GM23338 (cell line): Measurements from ENCODE around the gene RCC2. TPM values are rescaled to one million over a fixed set of nuclear protein-coding genes. Genes with fewer than 3 reads are reported as not detected.

Experiments used
- ATAC-seq: fragments of 200-7000 bp; cut with Tn5 transposase; 3 replicates; pipeline ENCODE4 v1.9.1; 2020
- DNase-seq: peaks from one replicate; pipeline ENCODE4 v3.0.0-alpha.2; 2015; ENCODE audit warnings: low spot score
- H2AFZ ChIP-seq: fragments of 200-600 bp; sonication (generic); 2 replicates; pipeline ENCODE4 v1.8.0; 2016; ENCODE audit warnings: antibody characterized with exemption, mild to moderate bottlenecking, moderate library complexity
- H3F3A ChIP-seq: fragments of 200-600 bp; sonication (generic); replicated peaks from 2 replicates; pipeline ENCODE4 v1.8.0; 2017; ENCODE audit warnings: antibody characterized with exemption, mixed run types, low read depth
- H3K27ac ChIP-seq: fragments of 200-600 bp; sonication (generic); 2 replicates; pipeline ENCODE4 v1.6.1; 2016; ENCODE audit warnings: low read depth
- H3K27me3 ChIP-seq: fragments of 200-600 bp; sonication (generic); 2 replicates; pipeline ENCODE4 v1.8.0; 2016; ENCODE audit warnings: mild to moderate bottlenecking, mixed run types, moderate library complexity; ENCODE audit not compliant: insufficient read depth
- H3K36me3 ChIP-seq: fragments of 200-600 bp; sonication (generic); 2 replicates; pipeline ENCODE4 v1.8.0; 2016; ENCODE audit warnings: mild to moderate bottlenecking; ENCODE audit not compliant: insufficient read depth
- H3K4me1 ChIP-seq: fragments of 200-600 bp; sonication (generic); 2 replicates; pipeline ENCODE4 v1.8.0; 2016; ENCODE audit warnings: mild to moderate bottlenecking, moderate library complexity; ENCODE audit not compliant: insufficient read depth
- H3K4me2 ChIP-seq: fragments of 200-600 bp; sonication (generic); 2 replicates; pipeline ENCODE4 v1.7.1; 2017; ENCODE audit warnings: mixed run types
- H3K4me3 ChIP-seq: fragments of 200-600 bp; sonication (generic); 2 replicates; pipeline ENCODE4 v1.6.1; 2016; ENCODE audit warnings: mixed run types
- H3K79me2 ChIP-seq: fragments of 200-600 bp; sonication (generic); replicated peaks from 2 replicates; pipeline ENCODE4 v1.8.0; 2017; ENCODE audit warnings: mild to moderate bottlenecking; ENCODE audit not compliant: insufficient read depth
- H3K9me2 ChIP-seq: fragments of 200-600 bp; sonication (generic); 2 replicates; pipeline ENCODE4 v1.8.0; 2017; ENCODE audit not compliant: insufficient read depth
- H4K20me1 ChIP-seq: fragments of 200-600 bp; sonication (generic); replicated peaks from 2 replicates; pipeline ENCODE4 v1.8.0; 2017; ENCODE audit warnings: mild to moderate bottlenecking; ENCODE audit not compliant: insufficient read depth
- H3K27ac Mint-ChIP-seq: 2 replicates; pipeline ENCODE4 v1.8.0; 2020; ENCODE audit warnings: inconsistent platforms, mild to moderate bottlenecking, moderate library complexity, mixed read lengths
- H3K27me3 Mint-ChIP-seq: 3 replicates; pipeline ENCODE4 v1.8.0; 2022; ENCODE audit warnings: low read depth, mild to moderate bottlenecking, moderate library complexity, mixed read lengths, inconsistent platforms; ENCODE audit not compliant: insufficient read depth, poor library complexity
- H3K36me3 Mint-ChIP-seq: 3 replicates; pipeline ENCODE4 v1.8.0; 2021; ENCODE audit warnings: low read depth, mild to moderate bottlenecking, inconsistent platforms, moderate library complexity, mixed read lengths
- H3K4me1 Mint-ChIP-seq: 3 replicates; pipeline ENCODE4 v1.8.0; 2020; ENCODE audit warnings: mild to moderate bottlenecking, inconsistent platforms, mixed read lengths
- H3K4me3 Mint-ChIP-seq: 3 replicates; pipeline ENCODE4 v1.8.0; 2021; ENCODE audit warnings: moderate library complexity, mild to moderate bottlenecking, inconsistent platforms, mixed read lengths
- H3K9me3 Mint-ChIP-seq: 3 replicates; pipeline ENCODE4 v1.8.0; 2020; ENCODE audit warnings: moderate library complexity, mild to moderate bottlenecking, inconsistent platforms, mixed read lengths
- CREB1 ChIP-seq: fragments of 250-450 bp; sonication (Bioruptor Pico); IDR thresholded peaks from 2 replicates; pipeline ENCODE4 v1.5.0; 2020; ENCODE audit warnings: low read depth, mild to moderate bottlenecking, moderate library complexity
- ETS1 ChIP-seq: IDR thresholded peaks from 2 replicates; pipeline ENCODE4 v1.6.1; 2016; ENCODE audit warnings: antibody characterized with exemption
- EZH2 ChIP-seq: fragments of 200-600 bp; sonication (generic); IDR thresholded peaks from one replicate; pipeline ENCODE4 v1.8.0; 2017; ENCODE audit warnings: antibody characterized with exemption, mild to moderate bottlenecking, low read depth; ENCODE audit not compliant: unreplicated experiment
- EZH2phosphoT487 ChIP-seq: fragments of 200-600 bp; sonication (generic); IDR thresholded peaks from one replicate; pipeline ENCODE4 v1.8.1; 2018; ENCODE audit warnings: antibody characterized with exemption; ENCODE audit not compliant: unreplicated experiment
- JUNB ChIP-seq: IDR thresholded peaks from one replicate; pipeline ENCODE4 v1.6.1; 2016; ENCODE audit warnings: antibody characterized with exemption; ENCODE audit not compliant: unreplicated experiment
- NANOG ChIP-seq: IDR thresholded peaks from 2 replicates; pipeline ENCODE4 v1.6.1; 2016; ENCODE audit warnings: antibody characterized with exemption, borderline replicate concordance
- POLR2AphosphoS5 ChIP-seq: IDR thresholded peaks from 2 replicates; pipeline ENCODE4 v1.6.1; 2016; ENCODE audit warnings: antibody characterized with exemption, low read depth
- STAT1 ChIP-seq: IDR thresholded peaks from one replicate; pipeline ENCODE4 v1.6.1; 2016; ENCODE audit warnings: antibody characterized with exemption; ENCODE audit not compliant: unreplicated experiment
- ZNF114 ChIP-seq: fragments of 250-450 bp; sonication (Bioruptor Pico); IDR thresholded peaks from 2 replicates; pipeline ENCODE4 v1.5.0; 2020; ENCODE audit warnings: mild to moderate bottlenecking, moderate library complexity
- ZNF331 ChIP-seq: fragments of 250-450 bp; sonication (Bioruptor Pico); IDR thresholded peaks from 2 replicates; pipeline ENCODE4 v1.5.0; 2020; ENCODE audit warnings: low read depth, mild to moderate bottlenecking, moderate library complexity
- polyA plus RNA-seq: library from polyadenylated mRNA; unstranded; fragments of >200 nt; fragmentation: Nextera tagmentation; extraction: Ambion mirVana; gene quantifications from 2 replicates; pipeline ENCODE4 v1.2.1, GENCODE V29; 2016
- total RNA-seq: library from RNA; depleted of rRNA; stranded (reverse); fragments of >200 nt; shearing (Covaris generic); gene quantifications from 2 replicates; pipeline ENCODE4 v1.2.3, GENCODE V29; 2014
- TF ChIP-seq, protein P1 (sequence below): fragments of 250-450 bp; sonication (Bioruptor Pico); IDR thresholded peaks from 2 replicates; pipeline ENCODE4 v1.5.0; 2020; ENCODE audit warnings: mild to moderate bottlenecking, moderate library complexity
- TF ChIP-seq, protein P2 (sequence below): IDR thresholded peaks from one replicate; pipeline ENCODE4 v1.6.1; 2018; ENCODE audit warnings: antibody characterized with exemption; ENCODE audit not compliant: unreplicated experiment
- TF ChIP-seq, protein P3 (sequence below), 2 experiments: fragments of 200-600 bp in 1 of 2; sonication (generic) in 1 of 2; conservative IDR thresholded peaks; 2 replicates each; pipeline versions ENCODE4 v1.5.1 to v1.6.1; 2016 to 2017; ENCODE audit warnings: antibody characterized with exemption in 2 of 2, low read depth in 2 of 2, mild to moderate bottlenecking in 2 of 2, moderate library complexity in 1 of 2

RCC2 gene
- total and polyA plus RNA-seq, 2 experiments from 2014 or later: 97.1 to 386 TPM

DNA sequence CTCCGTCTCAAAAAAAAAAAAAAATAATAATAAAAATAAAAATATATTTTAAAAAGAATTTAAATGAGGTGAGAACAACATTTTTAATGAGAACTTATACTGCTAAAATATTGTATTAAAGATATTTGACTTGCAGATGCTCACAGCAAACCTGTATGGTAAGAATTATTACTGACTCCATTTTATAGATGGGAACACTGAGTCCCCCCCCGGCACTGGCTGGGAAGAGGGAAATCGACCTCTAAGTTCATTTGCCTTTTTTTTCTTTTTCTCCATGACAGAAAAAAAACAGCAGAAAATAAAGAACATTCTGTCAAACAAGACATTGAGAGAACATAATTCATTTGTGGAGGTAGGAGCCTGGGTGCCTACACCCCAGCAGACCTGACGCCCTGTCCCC is 80.9 kb downstream of the RCC2 start:
- Mint-ChIP-seq H3K27me3 (peaks cover 7% of the 10 kb centered on the region), H3K36me3 (no peaks in the 10 kb centered on the region), H3K9me3 (no peaks in the 10 kb centered on the region), H3K4me1 (peaks cover 7% of the 10 kb centered on the region; the same call in 2 of the 3 replicates), H3K4me3 (no peak overlapping the region), H3K27ac (no peak overlapping the region)
- H2AFZ ChIP-seq: peak overlapping the region; percentile 66; the same call in 1 of the 2 replicates
- H3K4me1 ChIP-seq: no peaks in the 10 kb centered on the region
- DNase-seq (no peak), ATAC-seq (no peak)
- no peaks in the 10 kb centered on the region for H3F3A ChIP-seq
- H3K79me2 ChIP-seq: no peaks in the 10 kb centered on the region
- H3K9me2 ChIP-seq: no peaks in the 10 kb centered on the region
- no peaks in the 10 kb centered on the region; the same call in 1 of the 2 replicates for H4K20me1 ChIP-seq
- no peaks in the 10 kb centered on the region for H3K36me3 ChIP-seq
- no peak overlapping the region for H3K4me2 ChIP-seq
- H3K27ac ChIP-seq: no peak overlapping the region
- TF ChIP-seq POLR2AphosphoS5 (no peak), JUNB (no peak), ETS1 (no peak), CREB1 (CRISPR knock-in tag) (no peak), EZH2 (no peak), STAT1 (no peak), ZNF331 (CRISPR knock-in tag) (no peak), ZNF114 (no peak), NANOG (no peak), EZH2phosphoT487 (no peak)
- TF ChIP-seq, protein P1, sequence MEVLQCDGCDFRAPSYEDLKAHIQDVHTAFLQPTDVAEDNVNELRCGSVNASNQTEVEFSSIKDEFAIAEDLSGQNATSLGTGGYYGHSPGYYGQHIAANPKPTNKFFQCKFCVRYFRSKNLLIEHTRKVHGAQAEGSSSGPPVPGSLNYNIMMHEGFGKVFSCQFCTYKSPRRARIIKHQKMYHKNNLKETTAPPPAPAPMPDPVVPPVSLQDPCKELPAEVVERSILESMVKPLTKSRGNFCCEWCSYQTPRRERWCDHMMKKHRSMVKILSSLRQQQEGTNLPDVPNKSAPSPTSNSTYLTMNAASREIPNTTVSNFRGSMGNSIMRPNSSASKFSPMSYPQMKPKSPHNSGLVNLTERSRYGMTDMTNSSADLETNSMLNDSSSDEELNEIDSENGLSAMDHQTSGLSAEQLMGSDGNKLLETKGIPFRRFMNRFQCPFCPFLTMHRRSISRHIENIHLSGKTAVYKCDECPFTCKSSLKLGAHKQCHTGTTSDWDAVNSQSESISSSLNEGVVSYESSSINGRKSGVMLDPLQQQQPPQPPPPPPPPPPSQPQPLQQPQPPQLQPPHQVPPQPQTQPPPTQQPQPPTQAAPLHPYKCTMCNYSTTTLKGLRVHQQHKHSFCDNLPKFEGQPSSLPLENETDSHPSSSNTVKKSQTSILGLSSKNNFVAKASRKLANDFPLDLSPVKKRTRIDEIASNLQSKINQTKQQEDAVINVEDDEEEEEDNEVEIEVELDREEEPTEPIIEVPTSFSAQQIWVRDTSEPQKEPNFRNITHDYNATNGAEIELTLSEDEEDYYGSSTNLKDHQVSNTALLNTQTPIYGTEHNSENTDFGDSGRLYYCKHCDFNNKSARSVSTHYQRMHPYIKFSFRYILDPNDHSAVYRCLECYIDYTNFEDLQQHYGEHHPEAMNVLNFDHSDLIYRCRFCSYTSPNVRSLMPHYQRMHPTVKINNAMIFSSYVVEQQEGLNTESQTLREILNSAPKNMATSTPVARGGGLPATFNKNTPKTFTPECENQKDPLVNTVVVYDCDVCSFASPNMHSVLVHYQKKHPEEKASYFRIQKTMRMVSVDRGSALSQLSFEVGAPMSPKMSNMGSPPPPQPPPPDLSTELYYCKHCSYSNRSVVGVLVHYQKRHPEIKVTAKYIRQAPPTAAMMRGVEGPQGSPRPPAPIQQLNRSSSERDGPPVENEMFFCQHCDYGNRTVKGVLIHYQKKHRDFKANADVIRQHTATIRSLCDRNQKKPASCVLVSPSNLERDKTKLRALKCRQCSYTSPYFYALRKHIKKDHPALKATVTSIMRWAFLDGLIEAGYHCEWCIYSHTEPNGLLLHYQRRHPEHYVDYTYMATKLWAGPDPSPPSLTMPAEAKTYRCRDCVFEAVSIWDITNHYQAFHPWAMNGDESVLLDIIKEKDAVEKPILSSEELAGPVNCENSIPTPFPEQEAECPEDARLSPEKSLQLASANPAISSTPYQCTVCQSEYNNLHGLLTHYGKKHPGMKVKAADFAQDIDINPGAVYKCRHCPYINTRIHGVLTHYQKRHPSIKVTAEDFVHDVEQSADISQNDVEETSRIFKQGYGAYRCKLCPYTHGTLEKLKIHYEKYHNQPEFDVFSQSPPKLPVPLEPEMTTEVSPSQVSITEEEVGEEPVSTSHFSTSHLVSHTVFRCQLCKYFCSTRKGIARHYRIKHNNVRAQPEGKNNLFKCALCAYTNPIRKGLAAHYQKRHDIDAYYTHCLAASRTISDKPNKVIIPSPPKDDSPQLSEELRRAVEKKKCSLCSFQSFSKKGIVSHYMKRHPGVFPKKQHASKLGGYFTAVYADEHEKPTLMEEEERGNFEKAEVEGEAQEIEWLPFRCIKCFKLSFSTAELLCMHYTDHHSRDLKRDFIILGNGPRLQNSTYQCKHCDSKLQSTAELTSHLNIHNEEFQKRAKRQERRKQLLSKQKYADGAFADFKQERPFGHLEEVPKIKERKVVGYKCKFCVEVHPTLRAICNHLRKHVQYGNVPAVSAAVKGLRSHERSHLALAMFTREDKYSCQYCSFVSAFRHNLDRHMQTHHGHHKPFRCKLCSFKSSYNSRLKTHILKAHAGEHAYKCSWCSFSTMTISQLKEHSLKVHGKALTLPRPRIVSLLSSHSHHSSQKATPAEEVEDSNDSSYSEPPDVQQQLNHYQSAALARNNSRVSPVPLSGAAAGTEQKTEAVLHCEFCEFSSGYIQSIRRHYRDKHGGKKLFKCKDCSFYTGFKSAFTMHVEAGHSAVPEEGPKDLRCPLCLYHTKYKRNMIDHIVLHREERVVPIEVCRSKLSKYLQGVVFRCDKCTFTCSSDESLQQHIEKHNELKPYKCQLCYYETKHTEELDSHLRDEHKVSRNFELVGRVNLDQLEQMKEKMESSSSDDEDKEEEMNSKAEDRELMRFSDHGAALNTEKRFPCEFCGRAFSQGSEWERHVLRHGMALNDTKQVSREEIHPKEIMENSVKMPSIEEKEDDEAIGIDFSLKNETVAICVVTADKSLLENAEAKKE: no peak
- TF ChIP-seq, protein P2, sequence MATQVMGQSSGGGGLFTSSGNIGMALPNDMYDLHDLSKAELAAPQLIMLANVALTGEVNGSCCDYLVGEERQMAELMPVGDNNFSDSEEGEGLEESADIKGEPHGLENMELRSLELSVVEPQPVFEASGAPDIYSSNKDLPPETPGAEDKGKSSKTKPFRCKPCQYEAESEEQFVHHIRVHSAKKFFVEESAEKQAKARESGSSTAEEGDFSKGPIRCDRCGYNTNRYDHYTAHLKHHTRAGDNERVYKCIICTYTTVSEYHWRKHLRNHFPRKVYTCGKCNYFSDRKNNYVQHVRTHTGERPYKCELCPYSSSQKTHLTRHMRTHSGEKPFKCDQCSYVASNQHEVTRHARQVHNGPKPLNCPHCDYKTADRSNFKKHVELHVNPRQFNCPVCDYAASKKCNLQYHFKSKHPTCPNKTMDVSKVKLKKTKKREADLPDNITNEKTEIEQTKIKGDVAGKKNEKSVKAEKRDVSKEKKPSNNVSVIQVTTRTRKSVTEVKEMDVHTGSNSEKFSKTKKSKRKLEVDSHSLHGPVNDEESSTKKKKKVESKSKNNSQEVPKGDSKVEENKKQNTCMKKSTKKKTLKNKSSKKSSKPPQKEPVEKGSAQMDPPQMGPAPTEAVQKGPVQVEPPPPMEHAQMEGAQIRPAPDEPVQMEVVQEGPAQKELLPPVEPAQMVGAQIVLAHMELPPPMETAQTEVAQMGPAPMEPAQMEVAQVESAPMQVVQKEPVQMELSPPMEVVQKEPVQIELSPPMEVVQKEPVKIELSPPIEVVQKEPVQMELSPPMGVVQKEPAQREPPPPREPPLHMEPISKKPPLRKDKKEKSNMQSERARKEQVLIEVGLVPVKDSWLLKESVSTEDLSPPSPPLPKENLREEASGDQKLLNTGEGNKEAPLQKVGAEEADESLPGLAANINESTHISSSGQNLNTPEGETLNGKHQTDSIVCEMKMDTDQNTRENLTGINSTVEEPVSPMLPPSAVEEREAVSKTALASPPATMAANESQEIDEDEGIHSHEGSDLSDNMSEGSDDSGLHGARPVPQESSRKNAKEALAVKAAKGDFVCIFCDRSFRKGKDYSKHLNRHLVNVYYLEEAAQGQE: no peak
- TF ChIP-seq, protein P3, sequence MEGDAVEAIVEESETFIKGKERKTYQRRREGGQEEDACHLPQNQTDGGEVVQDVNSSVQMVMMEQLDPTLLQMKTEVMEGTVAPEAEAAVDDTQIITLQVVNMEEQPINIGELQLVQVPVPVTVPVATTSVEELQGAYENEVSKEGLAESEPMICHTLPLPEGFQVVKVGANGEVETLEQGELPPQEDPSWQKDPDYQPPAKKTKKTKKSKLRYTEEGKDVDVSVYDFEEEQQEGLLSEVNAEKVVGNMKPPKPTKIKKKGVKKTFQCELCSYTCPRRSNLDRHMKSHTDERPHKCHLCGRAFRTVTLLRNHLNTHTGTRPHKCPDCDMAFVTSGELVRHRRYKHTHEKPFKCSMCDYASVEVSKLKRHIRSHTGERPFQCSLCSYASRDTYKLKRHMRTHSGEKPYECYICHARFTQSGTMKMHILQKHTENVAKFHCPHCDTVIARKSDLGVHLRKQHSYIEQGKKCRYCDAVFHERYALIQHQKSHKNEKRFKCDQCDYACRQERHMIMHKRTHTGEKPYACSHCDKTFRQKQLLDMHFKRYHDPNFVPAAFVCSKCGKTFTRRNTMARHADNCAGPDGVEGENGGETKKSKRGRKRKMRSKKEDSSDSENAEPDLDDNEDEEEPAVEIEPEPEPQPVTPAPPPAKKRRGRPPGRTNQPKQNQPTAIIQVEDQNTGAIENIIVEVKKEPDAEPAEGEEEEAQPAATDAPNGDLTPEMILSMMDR (conservative IDR thresholded peaks at IDR 0.05; ENCODE audit: low read depth in 2 of 2): no peak
- H3K4me3 ChIP-seq: no peak overlapping the region
- no peaks in the 10 kb centered on the region for H3K27me3 ChIP-seq
